ENCODE data around the gene ATRNL1. TPM values are rescaled to one million over a fixed set of nuclear protein-coding genes. Genes with fewer than 3 reads are reported as not detected.

ATRNL1 gene
- total and polyA plus RNA-seq, 7 experiments from 2014 or later: 0.46 to 1.0 TPM; not detected in 5

- intact Hi-C loops (cut with micrococcal nuclease): no loop called here
- H3K9me3 ChIP-seq (ENCODE audit: control insufficient read depth in 2 of 3, low read length in 3 of 3): no peaks in the 10 kb centered on the region
- Mint-ChIP-seq H3K9me3 (no peaks in the 10 kb centered on the region), H3K4me1 (no peaks in the 10 kb centered on the region), H3K4me3 (no peak overlapping the region), H3K36me3 (no peaks in the 10 kb centered on the region), H3K27me3 (peaks cover 5 to 28% (median 21%) of the 10 kb centered on the region in 5 donors), H3K27ac (no peak overlapping the region)
- DNase-seq: no peak
- H3K27me3 ChIP-seq (ENCODE audit: control insufficient read depth in 2 of 2, insufficient read depth in 2 of 2, low read length in 2 of 2): peaks cover 0 to 4% of the 10 kb centered on the region in 2 donors
- H3K4me3 ChIP-seq (ENCODE audit: low read length): no peak overlapping the region
- no peak overlapping the region for H3K27ac ChIP-seq (ENCODE audit: low read depth, low read length)
- H3K36me3 ChIP-seq (ENCODE audit: control insufficient read depth in 2 of 3, insufficient read depth in 3 of 3, low read length in 3 of 3): no peaks in the 10 kb centered on the region
- no peak for ATAC-seq
- POLR2A ChIA-PET: no interaction called here
- no peaks in the 10 kb centered on the region for H3K4me1 ChIP-seq (ENCODE audit: control insufficient read depth in 2 of 2, insufficient read depth in 2 of 2, low read length in 2 of 2)
- CTCF ChIA-PET: no interaction called here
Measured at GRCh38 chr10:115059301-115059898, 33.8 kb upstream of the ATRNL1 start.

GRCh38 chr10:115063701-115064658, 29.2 kb upstream of the ATRNL1 start:
- H3K27me3 Mint-ChIP-seq: peaks cover 5 to 56% (median 30%) of the 10 kb centered on the region in 5 donors
- no peaks in the 10 kb centered on the region for H3K9me3 Mint-ChIP-seq
- DNase-seq: no peak
- H3K27ac Mint-ChIP-seq: no peak overlapping the region
- ChIA-PET POLR2A (no interaction called here), CTCF (no interaction called here)
- H3K27me3 ChIP-seq (ENCODE audit: control insufficient read depth in 2 of 2, insufficient read depth in 2 of 2, low read length in 2 of 2): no peaks in the 10 kb centered on the region
- no peaks in the 10 kb centered on the region for H3K9me3 ChIP-seq (ENCODE audit: control insufficient read depth in 2 of 3, low read length in 3 of 3)
- H3K4me3 Mint-ChIP-seq: no peak overlapping the region
- H3K36me3 ChIP-seq (ENCODE audit: control insufficient read depth in 2 of 3, insufficient read depth in 3 of 3, low read length in 3 of 3): no peaks in the 10 kb centered on the region
- no peak for ATAC-seq
- intact Hi-C loops (cut with micrococcal nuclease): no loop called here
- no peak overlapping the region for H3K27ac ChIP-seq (ENCODE audit: low read depth, low read length)
- H3K4me1 ChIP-seq (ENCODE audit: control insufficient read depth in 2 of 2, insufficient read depth in 2 of 2, low read length in 2 of 2): no peaks in the 10 kb centered on the region
- no peaks in the 10 kb centered on the region for H3K36me3 Mint-ChIP-seq
- H3K4me3 ChIP-seq (ENCODE audit: low read length): no peak overlapping the region
- H3K4me1 Mint-ChIP-seq: no peaks in the 10 kb centered on the region

- ATAC-seq (no peak), DNase-seq (no peak)
- Histone ChIP-seq H3K9me3 (ENCODE audit: control insufficient read depth in 2 of 3, low read length in 3 of 3) (no peaks in the 10 kb centered on the region), H3K27me3 (ENCODE audit: control insufficient read depth in 2 of 2, insufficient read depth in 2 of 2, low read length in 2 of 2) (peaks cover 0 to 4% of the 10 kb centered on the region in 2 donors), H3K27ac (ENCODE audit: low read depth, low read length) (no peak overlapping the region), H3K36me3 (ENCODE audit: control insufficient read depth in 2 of 3, insufficient read depth in 3 of 3, low read length in 3 of 3) (no peaks in the 10 kb centered on the region), H3K4me3 (ENCODE audit: low read length) (no peak overlapping the region), H3K4me1 (ENCODE audit: control insufficient read depth in 2 of 2, insufficient read depth in 2 of 2, low read length in 2 of 2) (no peaks in the 10 kb centered on the region)
- intact Hi-C loops (cut with micrococcal nuclease): no loop called here
- CTCF ChIA-PET: no interaction called here
- Mint-ChIP-seq H3K9me3 (no peaks in the 10 kb centered on the region), H3K4me1 (no peaks in the 10 kb centered on the region), H3K27ac (no peak overlapping the region), H3K36me3 (no peaks in the 10 kb centered on the region), H3K4me3 (no peak overlapping the region), H3K27me3 (peaks cover 10 to 56% (median 29%) of the 10 kb centered on the region in 5 donors)
- POLR2A ChIA-PET: no interaction called here
Measured at GRCh38 chr10:115065801-115066200, 27.4 kb upstream of the ATRNL1 start.

- Mint-ChIP-seq H3K4me3 (no peak overlapping the region), H3K36me3 (no peaks in the 10 kb centered on the region), H3K4me1 (no peaks in the 10 kb centered on the region), H3K9me3 (no peaks in the 10 kb centered on the region), H3K27ac (no peak overlapping the region), H3K27me3 (peaks cover 10 to 50% (median 26%) of the 10 kb centered on the region in 5 donors)
- H3K27ac ChIP-seq (ENCODE audit: low read depth, low read length): no peak overlapping the region
- ATAC-seq: no peak
- ChIA-PET CTCF (no interaction called here), POLR2A (no interaction called here)
- H3K4me3 ChIP-seq (ENCODE audit: low read length): no peak overlapping the region
- no peaks in the 10 kb centered on the region for H3K9me3 ChIP-seq (ENCODE audit: control insufficient read depth in 2 of 3, low read length in 3 of 3)
- no peaks in the 10 kb centered on the region for H3K4me1 ChIP-seq (ENCODE audit: control insufficient read depth in 2 of 2, insufficient read depth in 2 of 2, low read length in 2 of 2)
- no peaks in the 10 kb centered on the region for H3K36me3 ChIP-seq (ENCODE audit: control insufficient read depth in 2 of 3, insufficient read depth in 3 of 3, low read length in 3 of 3)
- no peak for DNase-seq
- peaks cover 0 to 4% of the 10 kb centered on the region in 2 donors for H3K27me3 ChIP-seq (ENCODE audit: control insufficient read depth in 2 of 2, insufficient read depth in 2 of 2, low read length in 2 of 2)
- intact Hi-C loops (cut with micrococcal nuclease): no loop called here
Measured at GRCh38 chr10:115066528-115066927, 26.6 kb upstream of the ATRNL1 start.

- peaks cover 9 to 35% (median 20%) of the 10 kb centered on the region in 5 donors for H3K27me3 Mint-ChIP-seq
- no peaks in the 10 kb centered on the region for H3K36me3 Mint-ChIP-seq
- no peak for DNase-seq
- Histone ChIP-seq H3K36me3 (ENCODE audit: control insufficient read depth in 2 of 3, insufficient read depth in 3 of 3, low read length in 3 of 3) (no peaks in the 10 kb centered on the region), H3K4me3 (ENCODE audit: low read length) (no peak overlapping the region), H3K4me1 (ENCODE audit: control insufficient read depth in 2 of 2, insufficient read depth in 2 of 2, low read length in 2 of 2) (no peaks in the 10 kb centered on the region), H3K27ac (ENCODE audit: low read depth, low read length) (no peak overlapping the region), H3K9me3 (ENCODE audit: control insufficient read depth in 2 of 3, low read length in 3 of 3) (no peaks in the 10 kb centered on the region), H3K27me3 (ENCODE audit: control insufficient read depth in 2 of 2, insufficient read depth in 2 of 2, low read length in 2 of 2) (peaks cover 0 to 4% of the 10 kb centered on the region in 2 donors)
- intact Hi-C loops (cut with micrococcal nuclease): no loop called here
- no peak for ATAC-seq
- peaks cover 0 to 10% (median 0%) of the 10 kb centered on the region in 11 donors for H3K9me3 Mint-ChIP-seq
- H3K27ac Mint-ChIP-seq: no peak overlapping the region
- CTCF ChIA-PET: no interaction called here
- no peaks in the 10 kb centered on the region for H3K4me1 Mint-ChIP-seq
- no peak overlapping the region for H3K4me3 Mint-ChIP-seq
- POLR2A ChIA-PET: no interaction called here
Measured at GRCh38 chr10:115073796-115074195, 19.4 kb upstream of the ATRNL1 start.

- peaks cover 3 to 23% (median 14%) of the 10 kb centered on the region in 11 donors for H3K9me3 Mint-ChIP-seq
- H3K27me3 Mint-ChIP-seq: peaks cover 27 to 39% (median 38%) of the 10 kb centered on the region in 5 donors
- no peaks in the 10 kb centered on the region for H3K27me3 ChIP-seq (ENCODE audit: control insufficient read depth in 2 of 2, insufficient read depth in 2 of 2, low read length in 2 of 2)
- no peaks in the 10 kb centered on the region for H3K4me1 ChIP-seq (ENCODE audit: control insufficient read depth in 2 of 2, insufficient read depth in 2 of 2, low read length in 2 of 2)
- no peak overlapping the region for H3K27ac Mint-ChIP-seq
- H3K4me3 ChIP-seq (ENCODE audit: low read length): no peak overlapping the region
- ATAC-seq: no peak
- no peak overlapping the region for H3K4me3 Mint-ChIP-seq
- ChIA-PET POLR2A (no interaction called here), CTCF (no interaction called here)
- no peaks in the 10 kb centered on the region for H3K4me1 Mint-ChIP-seq
- DNase-seq: no peak
- H3K27ac ChIP-seq (ENCODE audit: low read depth, low read length): no peak overlapping the region
- no peaks in the 10 kb centered on the region for H3K9me3 ChIP-seq (ENCODE audit: control insufficient read depth in 2 of 3, low read length in 3 of 3)
- intact Hi-C loops (cut with micrococcal nuclease): no loop called here
- no peaks in the 10 kb centered on the region for H3K36me3 ChIP-seq (ENCODE audit: control insufficient read depth in 2 of 3, insufficient read depth in 3 of 3, low read length in 3 of 3)
- H3K36me3 Mint-ChIP-seq: peaks cover 0 to 8% (median 0%) of the 10 kb centered on the region in 5 donors
Measured at GRCh38 chr10:115082506-115082905, 10.7 kb upstream of the ATRNL1 start.
